Fibroblast of lung (primary cell): ENCODE results near the gene GCM1.

Experiments used
- CTCF ChIP-seq, 2 donors: IDR thresholded peaks in 1 of 2; conservative IDR thresholded peaks in 1 of 2; 1 replicate in 1 of 2; 2 replicates in 1 of 2; pipeline ENCODE4 v1.5.1; 2011 to 2012; ENCODE audit warnings: low read length in 2 of 2, control low read depth in 1 of 2, inconsistent platforms in 1 of 2, low read depth in 1 of 2, mild to moderate bottlenecking in 1 of 2
- EZH2 ChIP-seq: IDR thresholded peaks from 2 replicates; pipeline ENCODE4 v1.5.1; 2012; ENCODE audit warnings: low read length, control low read depth, mild to moderate bottlenecking; ENCODE audit errors: missing control alignments

GRCh38 chr6:53134601-53135235 is 13.9 kb downstream of the GCM1 start:
- TF ChIP-seq CTCF (conservative IDR thresholded peaks at IDR 0.05 in 1 of 2, IDR thresholded peaks at IDR 0.05 in 1 of 2; ENCODE audit: low read depth in 1 of 2, low read length in 2 of 2) (no peak), EZH2 (no peak)
